SW 1271 (cell line): ENCODE data around the gene SAP30L.

ENCODE experiments used
- DNase-seq, 2 experiments: peaks; one replicate each; lab custom pipeline; 2025; lab: John Stamatoyannopoulos, UW

Gene SAP30L

DNA sequence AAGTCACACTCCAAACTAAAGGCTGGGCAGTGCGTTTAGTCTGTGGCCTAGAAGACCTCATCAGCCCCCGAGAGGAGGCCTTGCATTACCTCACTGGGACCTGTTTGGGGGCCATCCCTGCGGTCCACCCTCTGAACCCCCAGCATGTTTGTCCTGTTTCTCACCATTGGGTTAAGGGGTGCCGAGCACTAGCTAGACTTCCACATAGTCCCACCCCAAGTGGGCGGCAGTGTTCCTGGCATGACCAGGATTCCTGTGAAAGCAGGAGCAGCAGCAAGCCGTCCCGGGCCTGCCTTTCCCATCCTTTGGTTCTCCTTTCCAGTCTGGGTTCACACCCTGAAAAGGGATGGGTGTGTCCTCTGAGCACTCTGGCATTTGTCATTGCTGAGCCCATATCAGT is 26.6 kb upstream of the SAP30L start:
- DNase-seq, result no peak

DNA sequence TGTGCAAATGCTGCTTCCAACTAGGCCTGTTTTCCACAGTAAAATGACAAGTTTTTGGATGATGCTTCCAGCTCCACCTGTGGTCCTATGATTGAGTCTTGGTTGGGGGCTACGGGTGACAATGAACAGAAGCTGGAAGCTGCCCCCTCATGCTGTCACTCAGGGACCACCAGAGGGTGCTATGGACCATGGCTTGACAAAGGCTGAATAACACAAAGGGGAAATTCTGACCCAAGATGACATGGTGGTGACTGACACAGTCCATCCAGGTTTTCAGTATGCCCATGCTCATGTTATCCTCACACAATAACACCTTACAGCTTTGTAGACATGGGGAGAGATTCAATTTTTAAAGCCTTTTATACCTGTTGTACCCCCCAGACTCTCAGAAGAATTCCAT is 23.9 kb upstream of the SAP30L start:
- peak in 1 of 2 experiments; percentile 15 for DNase-seq

DNA sequence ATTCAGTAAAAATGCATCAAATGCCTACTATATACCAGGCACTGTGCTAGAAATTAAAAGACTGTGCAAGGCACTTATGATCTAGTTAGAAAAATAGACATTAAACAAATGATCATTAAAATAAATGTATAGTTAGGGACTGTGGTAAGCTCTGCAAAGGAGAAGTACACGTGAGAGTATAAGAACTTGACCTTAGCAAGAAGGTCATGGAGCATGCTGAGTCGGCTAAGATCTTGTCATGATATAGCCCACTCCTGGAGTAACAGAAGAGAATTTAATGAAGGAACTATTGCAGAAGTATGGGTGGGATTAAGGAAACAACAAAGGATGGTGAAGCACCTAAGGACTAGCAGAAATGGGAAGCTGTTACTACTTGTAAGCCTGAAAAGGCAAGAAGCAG is 23.5 kb upstream of the SAP30L start:
- DNase-seq, result no peak

DNA sequence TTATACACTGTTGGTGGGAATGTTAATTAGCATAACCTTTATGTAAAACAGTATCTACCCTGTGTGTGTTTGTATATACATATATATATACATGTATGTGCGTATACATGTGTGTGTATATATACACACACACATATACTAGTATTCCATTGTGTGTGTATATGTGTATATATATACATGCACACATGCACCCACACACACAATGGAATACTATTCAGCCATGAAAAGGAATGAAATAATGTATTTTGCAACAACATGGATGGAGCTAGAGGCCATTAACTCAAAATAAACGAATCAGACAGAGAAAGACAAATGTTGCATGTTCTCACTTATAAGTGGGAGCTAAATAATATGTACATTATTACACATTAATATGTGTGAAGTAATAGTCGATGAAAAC is 17.6 kb upstream of the SAP30L start:
- DNase-seq, result no peak

DNA sequence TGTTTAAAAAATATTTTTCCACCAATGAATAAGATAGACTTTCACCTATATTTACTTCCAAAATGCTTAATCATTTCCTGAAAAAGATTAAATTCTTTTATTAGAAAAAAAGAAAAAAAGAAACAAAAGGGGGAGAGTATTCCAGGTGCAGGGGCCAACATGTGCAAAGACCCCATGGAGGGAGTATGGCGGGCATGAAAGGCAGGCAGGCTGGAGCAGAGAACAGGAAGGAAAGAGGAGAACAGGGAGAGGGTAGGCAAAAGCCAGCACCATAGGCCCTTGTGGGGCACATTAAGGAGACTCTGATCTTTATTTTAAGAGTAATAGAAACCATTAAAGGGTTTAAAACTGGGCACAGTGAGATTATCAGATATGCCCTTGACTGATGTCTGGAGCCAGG is 16.5 kb upstream of the SAP30L start:
- no peak for DNase-seq

DNA sequence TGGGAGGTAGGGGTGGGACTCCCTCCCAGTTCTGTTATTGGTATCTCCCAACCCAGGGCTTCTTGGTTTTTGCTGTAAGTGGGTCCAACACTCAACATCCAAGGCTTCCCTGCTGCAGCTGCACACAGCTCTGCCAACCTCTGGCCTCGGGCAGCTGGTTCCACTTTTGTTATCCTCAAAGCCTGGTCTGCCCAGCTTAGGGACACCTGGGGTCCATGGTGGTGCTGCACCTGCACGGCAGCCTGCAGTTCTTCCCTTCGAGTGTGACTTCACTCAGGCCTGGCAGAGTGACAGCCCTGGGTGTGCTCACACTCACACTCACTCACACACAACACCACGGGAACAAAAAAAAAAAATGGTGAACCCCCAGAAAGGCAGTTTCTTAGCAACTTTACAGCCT is 15.3 kb upstream of the SAP30L start:
- no peak for DNase-seq

DNA sequence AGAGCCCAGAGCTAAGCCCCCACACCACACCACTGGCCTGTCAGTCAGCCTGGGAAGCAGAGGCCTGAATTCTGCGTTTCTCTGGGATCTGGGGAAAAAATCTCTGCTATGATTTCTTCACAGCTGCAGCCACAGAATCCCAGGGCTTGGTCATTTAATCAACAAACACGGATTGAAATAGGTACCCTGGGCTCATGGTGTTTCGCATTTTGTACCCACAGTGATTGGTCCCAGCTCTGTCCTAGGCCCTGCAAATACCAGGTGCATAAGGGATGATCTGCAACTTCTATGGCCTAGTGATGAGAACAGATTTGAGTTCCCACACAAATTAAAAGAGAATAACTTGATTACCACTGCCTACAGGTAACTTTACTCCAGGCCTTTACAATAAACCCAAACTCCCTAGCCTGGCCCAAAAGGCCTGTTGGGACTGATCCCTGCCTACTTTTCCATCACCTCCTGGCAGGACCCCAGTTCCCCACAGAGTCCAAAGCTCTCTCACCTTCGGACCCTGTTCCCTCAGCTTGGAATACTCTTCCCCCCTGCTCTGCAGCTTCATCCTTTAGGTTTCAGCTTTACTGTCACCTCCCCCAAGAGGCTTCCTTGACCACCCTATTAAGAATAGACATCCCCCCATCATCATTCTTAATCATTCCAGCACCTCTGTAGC is 14.7 kb upstream of the SAP30L start:
- DNase-seq, result no peak

DNA sequence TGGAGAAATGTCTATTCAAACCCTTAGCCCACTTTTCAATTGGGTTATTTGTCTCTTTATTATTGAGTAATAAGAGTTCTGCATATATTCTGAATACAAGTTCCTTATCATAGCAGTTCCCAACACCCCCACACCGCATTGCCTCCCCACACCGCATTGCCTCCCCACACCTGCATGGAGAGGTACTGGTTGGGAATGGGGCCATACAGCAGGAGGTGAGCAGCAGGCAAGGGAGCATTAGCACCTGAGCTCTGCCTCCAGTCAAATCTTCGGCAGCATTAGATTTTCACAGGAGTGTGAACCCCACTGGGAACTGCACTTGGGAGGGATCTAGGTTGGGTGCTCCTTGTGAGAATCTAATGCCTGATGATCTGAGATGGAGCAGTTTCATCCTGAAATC is 10.6 kb upstream of the SAP30L start:
- DNase-seq, result no peak

DNA sequence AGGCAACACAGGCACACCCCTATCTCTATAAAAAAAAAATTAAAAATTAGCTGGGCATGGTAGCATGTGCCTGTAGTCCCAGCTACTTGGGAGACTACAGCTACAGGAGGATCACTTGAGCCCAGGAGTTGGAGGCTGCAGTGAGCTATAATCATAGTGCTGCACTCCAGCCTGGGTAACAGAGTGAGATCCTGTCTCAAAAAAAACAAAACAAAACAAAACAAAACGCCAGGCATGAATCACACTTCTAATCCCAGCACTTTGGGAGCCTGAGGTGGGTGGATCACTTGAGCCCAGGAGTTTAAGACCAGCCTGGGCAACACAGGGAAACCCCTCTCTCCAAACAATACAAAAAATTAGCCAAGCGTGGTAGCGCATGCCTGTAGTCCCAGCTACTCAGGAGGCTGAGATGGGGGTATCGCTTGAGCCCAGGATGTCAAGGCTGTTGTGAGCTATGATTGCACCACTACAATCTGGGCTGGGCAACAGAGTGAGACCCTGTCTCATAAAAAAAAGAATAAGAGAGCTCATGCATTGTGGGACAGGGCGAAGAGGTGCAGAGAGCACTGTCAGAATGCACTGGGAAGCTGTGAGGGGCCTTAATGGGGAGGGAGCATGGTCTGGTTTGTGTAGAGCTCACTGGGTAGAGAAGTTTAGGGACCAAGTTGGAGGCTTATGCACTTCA is 8.4 kb upstream of the SAP30L start:
- no peak for DNase-seq

DNA sequence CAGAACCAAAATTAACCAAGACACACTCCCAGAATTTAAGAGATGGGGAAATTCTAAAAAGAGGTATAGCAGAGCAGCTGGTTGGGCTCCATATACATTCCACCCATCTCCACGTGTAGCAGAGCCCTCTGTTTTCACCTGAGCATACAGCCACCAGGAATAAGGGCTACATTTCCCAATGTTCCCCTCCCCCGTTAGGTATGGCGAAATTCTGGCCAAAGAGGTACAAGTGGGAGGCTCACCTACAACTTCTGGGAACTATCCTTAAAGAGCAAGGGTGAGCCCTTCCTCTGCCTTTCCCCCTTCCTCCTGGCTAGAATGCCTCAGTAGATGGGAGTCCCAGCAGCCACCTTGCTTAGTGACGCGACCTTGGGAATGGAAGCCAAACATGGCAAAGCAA is 5.3 kb upstream of the SAP30L start:
- no peak for DNase-seq

DNA sequence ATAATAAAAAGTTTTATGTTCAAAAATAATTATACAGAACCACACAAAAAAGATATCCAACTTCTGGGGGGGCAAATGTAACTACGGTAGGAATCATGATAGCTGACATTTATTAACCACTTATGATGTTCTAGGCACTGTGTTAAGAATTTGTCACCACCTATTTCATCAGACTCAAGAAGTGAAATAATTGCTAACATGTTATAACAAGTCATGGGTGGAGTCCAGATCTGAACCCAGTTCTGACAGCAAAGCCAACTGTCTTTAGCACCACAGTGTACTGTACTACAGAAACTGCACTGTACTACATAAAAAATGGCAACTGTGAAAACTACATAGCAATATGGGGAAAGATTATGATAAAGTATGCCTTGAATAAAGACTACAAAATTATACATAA is 3.0 kb upstream of the SAP30L start:
- no peak for DNase-seq

DNA sequence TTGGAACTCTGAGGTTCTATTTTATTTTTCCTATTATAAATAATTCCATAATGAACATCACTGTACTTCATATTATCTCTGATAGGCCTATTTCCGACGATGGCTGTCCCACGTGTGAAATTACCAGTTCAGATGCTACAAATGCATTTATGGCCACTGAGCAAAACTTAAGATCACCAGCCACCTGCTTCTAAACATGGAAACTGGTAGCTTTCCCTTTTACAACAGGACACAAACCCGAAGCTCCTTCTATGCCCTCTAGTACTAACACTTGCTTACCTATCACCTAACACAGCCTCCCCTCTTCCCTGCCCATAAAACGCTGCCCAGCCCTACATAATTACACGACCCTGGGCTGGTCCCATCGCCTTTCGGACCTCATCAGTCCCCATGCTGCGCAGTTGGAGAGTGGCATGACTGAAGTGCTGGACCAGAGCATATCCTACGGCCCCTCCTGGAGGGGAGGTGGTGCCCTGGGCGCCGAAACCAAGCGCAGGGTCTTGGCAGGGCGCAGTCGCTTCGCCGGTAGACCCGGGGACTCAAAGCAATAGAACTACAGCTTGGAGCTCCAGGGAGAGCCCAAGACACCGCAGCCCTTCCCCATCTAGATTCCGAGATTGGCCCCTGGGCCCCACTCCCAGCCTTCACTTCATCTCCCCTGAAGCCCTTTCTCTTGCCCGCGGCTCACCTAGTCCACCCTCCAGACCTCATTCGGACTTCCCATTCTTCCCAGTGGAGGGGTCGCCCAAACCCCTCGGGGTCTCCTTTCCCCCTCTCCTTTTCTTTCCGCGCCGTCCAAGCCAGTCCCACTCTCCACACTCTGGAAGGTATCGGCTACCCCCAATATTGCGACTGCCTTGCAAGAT is 1.0 kb upstream of the SAP30L start:
- DNase-seq, result peak in 1 of 2 experiments; percentile 18

DNA sequence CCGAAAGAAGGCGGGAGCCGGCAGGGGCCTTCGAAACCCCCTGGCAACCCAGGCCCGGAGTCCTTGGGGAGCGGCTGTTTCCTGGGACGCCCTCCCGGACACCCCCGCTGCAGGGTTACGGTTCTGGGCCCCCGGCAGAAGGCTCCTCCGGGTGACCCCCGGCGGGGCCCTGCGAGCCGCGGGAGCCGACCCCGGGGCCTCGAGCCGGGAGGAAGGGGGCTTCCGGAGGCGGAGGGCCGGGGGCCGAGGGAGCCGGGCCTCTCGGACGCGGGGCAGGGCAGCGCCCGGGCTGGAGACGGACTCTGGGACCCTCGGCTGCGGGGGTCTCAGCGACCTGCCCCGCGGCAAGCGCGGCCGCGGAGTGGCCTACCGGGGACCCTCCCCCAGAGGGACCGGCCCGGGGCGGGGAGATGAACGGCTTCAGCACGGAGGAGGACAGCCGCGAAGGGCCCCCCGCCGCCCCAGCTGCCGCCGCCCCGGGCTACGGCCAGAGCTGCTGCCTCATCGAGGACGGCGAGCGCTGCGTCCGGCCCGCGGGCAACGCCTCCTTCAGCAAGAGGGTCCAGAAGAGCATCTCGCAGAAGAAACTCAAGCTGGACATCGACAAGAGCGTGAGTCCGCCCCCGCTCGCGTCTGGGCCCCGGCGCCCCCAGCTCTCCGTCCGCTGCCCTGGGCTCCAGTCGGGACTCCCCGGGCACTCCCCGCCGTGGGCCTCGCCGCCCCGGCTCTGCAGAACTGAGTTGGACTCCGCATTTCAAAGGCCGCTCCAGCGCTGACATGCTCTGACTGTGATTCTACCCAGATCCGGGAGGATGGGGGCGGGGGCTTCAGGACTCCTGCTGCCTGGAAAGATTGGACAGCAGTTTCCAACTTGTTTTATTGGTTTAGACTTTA is 645 bp downstream of the SAP30L start:
- DNase-seq, result peak in 1 of 2 experiments; percentile 50

DNA sequence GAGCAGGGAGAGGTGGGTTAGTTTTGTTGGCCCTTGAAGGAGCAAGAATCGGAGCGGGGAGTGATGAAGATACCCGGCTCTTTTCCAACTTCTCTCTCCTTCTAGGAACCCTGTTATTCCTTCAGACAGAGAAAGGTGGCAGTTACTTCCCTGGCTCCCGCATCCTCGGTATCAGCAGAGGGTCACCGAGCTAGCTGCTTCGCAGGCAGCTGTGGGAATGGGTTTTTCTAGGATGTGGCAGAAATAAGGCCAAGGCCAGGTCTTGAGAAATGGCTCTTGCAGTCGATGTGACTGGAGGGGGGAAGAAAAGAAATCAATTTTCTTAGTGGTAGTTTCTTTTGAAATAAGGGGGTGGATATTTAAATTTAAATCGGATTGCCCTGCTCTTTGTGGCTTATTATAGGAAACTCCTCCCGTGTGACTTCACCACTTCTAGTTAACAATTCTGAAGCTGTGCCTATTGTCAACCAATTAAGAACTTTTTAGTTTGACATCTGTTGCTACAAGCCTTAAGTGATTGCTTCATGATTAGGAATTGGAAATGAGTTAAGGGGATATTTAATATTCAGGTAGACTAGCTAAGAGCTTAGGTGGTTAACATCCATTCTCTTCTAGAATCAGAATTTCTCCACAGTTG is 1.4 kb downstream of the SAP30L start:
- DNase-seq, result no peak

DNA sequence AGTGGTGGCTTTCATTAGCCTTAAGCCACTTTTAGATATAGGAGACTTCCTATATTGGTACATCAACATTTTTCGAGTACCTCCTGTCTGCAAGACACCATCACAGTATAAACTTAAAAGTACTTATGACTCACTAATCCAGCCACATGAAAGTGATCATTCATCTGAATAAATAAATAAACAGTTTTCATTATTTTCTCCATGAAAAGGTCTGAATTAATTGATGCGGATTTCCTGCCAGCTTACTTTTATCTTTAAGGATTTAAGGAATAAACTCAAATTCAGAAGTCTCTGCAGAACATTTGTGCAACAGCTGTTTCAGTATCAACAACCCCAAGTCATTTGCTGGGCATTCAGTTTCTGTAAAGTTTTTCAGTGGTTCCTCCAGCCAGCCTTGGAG is 4.0 kb downstream of the SAP30L start:
- DNase-seq, result no peak

DNA sequence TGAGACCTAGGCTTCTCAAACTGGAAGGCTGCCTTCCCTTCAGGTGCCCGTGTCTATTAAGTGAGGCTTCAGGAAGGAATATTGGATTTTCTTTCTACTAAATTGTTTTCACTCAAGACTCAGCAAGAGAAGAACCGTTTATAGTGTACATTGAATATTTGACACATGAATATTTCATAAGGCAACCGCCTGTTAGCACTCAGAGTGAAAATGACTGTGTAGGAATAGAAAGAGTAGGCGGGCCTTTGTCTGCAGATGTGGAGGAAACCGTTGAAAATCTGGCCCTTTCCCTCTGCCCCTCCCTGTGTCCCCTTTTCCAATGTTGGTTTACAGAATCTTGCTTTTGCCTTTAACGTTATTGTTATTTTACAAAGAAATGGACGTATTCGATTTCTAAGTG is 6.2 kb downstream of the SAP30L start:
- DNase-seq, result no peak

DNA sequence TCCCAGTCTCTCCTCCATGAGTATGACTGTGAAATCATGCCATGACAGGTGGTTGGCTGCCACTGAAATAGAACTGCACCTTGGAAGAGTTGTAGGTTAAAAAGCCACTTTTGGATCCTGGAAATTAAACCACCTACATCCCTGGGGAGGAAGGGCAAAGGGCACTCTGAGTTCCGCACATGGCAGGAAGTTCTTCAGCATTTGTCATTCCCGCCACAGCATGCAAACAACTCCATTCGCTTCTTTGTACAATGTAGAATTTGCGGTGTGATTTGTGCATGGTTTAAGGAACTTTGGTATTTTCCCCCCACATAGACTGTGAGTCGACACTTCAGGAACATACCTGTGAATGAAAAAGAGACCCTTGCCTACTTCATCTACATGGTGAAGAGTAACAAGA is 9.8 kb downstream of the SAP30L start:
- DNase-seq, result no peak

DNA sequence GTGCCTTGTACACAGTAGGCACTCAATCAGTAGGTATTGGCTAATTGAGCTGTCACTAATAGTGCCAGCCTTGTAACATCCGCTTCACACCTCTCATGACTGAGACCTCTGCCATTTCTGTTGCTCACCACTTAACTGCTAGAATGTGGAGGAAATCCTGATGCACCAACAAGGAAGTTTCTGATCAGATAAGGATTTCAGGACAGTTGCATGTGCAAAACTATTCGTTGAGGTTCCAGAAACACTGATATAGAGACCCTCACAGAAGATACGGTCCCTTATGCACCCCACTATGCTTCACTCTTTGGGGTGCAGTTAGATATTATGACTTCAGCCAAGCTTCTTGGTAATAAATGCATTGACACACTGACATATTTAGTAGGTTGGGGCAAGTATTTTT is 10.7 kb downstream of the SAP30L start:
- DNase-seq, result no peak

DNA sequence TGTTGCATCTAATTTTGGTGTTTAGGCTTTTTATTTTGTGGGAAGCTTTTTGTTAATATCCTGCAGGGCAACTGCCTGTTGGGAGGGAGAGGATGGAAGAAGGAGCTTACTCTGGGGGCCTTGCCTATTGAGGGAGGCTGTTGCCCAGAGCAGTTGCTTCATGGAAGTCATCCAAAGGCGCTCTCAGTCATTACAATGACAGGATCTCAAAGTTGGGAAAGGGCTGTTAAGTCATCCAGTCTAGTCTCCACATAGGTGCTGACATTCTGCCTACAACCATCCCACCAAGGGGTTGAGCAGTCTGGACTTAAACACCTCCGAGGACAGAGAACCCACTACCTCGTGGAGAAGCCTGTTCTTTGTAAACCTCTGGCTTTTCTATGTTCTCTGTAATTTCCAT is 13.2 kb downstream of the SAP30L start:
- no peak for DNase-seq

DNA sequence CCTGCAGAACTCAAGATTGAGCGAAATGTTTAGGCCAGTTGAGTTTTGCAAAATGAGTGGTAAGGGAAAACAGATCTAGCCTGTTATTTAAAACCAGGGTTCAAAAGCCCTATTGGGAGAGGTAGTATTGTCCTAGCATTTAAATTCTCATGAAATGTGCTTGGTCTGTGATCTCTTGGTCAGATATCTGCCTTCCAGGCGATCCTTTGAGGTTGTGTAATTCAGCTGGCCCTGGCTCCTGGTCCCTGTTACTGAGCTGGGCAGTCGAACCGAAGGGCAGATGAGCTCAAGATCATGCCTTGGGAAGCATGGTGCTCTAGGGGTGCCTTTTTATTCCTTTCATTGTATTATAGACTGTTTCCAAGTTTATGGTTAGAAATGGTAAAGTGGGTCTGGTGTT is 14.4 kb downstream of the SAP30L start:
- no peak for DNase-seq

DNA sequence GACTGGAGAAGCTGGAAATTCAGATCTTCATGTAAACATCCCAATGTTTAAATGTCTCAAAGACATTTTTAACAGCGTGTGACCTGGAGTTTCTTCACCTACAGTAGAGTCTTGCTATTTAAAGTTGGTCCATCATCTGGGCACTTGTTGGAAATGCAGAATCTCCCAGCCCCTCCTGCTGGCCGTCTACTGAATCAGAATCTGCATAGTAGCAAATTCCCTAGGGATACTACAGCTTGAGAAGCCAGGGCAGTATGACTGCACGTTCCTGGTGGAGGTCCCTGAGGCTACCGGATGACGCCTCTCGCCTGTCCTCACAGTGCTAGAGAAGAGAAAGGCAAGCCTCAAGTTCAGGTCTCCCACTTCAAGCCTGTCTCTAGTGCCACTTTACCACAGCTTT is 15.7 kb downstream of the SAP30L start:
- no peak for DNase-seq

DNA sequence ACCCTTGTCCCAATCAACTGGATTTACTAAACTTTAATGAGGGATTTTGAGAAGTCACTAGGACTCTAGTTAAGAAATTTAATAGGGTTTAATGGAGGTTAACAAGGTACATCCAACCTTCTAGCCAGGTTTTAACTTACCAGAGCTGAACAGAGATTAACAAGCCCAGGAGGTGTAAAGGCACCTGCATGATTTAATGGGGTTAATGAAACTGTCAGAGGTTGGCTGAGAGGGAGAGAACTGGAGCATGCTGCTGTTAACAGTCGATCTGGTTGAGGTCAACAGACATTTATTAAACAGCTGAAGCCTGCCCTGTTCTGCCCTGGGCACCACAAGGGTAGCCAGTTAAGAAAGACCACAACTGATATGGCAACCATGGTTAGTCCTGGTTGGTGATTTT is 18.6 kb downstream of the SAP30L start:
- DNase-seq, result no peak
